Right renal pelvis (tissue), 4 donors: ENCODE results near the gene GALNT17. TPM values are rescaled to one million over a fixed set of nuclear protein-coding genes. Genes with fewer than 3 reads are reported as not detected.

ENCODE experiments used
- DNase-seq, 4 donors: peaks; one replicate each; pipeline ENCODE4 v3.0.0-alpha.2; 2013; ENCODE audit warnings: low read depth in 4 of 4, low spot score in 3 of 4, missing footprints in 1 of 4
- polyA plus RNA-seq, 4 donors: library from polyadenylated mRNA; unstranded; fragments of 120-200 nt; gene quantifications; one replicate each; pipeline ENCODE4 v1.2.1, GENCODE V29; 2013; ENCODE audit not compliant: insufficient read length in 4 of 4

Gene GALNT17
- polyA plus RNA-seq, 4 donors: 3.6 to 6.0 (median 4.4) TPM

DNA sequence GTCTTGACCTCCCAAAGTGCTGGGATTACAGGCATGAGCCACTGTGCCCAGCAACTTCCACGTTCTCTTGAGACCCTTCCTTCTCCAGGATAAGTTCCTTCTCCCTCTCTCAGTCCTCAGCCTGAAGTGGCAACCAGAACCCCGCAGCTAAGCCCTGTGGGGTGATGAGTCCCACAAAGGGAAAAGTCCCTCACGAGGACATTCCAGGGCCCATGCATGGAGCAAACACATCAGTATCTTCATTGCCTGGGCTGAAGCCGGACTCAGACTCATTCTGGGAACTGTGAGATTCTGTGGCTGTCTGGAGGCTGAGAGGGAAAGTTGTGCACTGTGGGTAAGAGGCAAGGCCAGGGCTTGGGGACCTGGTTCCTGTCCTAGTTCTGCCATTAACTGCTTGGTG is 622.9 kb downstream of the GALNT17 start:
- no peak for DNase-seq

DNA sequence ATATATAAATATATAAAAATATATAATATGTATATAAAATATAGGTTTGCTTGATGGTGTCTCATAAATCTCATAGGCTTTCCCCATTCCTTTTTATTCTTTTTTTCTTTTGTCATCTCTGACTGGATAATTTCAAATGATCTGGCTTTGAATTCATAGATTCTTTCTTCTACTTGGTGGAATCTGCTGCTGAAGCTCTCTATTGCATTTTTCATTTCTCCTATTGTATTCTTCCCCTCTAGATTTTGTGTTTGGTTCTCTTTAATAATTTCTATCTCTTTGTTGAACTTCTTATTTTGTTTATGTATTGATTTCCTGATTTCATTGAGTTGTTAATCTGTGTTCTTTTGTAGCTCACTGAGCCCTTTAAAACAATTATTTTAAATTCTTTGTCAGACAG is 629.4 kb downstream of the GALNT17 start:
- no peak for DNase-seq
